SK-N-SH (cell line): ENCODE results near the gene GNAS.

ENCODE experiments used
- FOXJ3 ChIP-seq: sonication (generic); formaldehyde crosslinking; IDR thresholded peaks from 2 replicates; pipeline ENCODE4 v1.5.1; 2020; ENCODE audit warnings: mild to moderate bottlenecking, missing genetic modification reagents
- JUND ChIP-seq: IDR thresholded peaks from 2 replicates; pipeline ENCODE4 v1.4.0; 2012
- POLR2AphosphoS5 ChIP-seq: IDR thresholded peaks from 2 replicates; pipeline ENCODE4 v1.6.1; 2012; ENCODE audit warnings: low read depth, low read length
- RAD21 ChIP-seq: IDR thresholded peaks from 2 replicates; pipeline ENCODE4 v1.6.1; 2012; ENCODE audit warnings: mild to moderate bottlenecking, low read length
- SMC3 ChIP-seq: IDR thresholded peaks from 2 replicates; pipeline ENCODE4 v1.6.1; 2012; ENCODE audit warnings: low read depth, low read length, improper control_type of control experiment
- TEAD4 ChIP-seq: IDR thresholded peaks from 2 replicates; pipeline ENCODE4 v1.4.0; 2012; ENCODE audit warnings: mild to moderate bottlenecking, borderline replicate concordance; ENCODE audit not compliant: insufficient read depth
- YY1 ChIP-seq: IDR thresholded peaks from 2 replicates; pipeline ENCODE4 v1.4.0; 2012; ENCODE audit warnings: low read depth, mild to moderate bottlenecking
- TF ChIP-seq, protein P1 (sequence below): fragments of 200-600 bp; sonication (generic); IDR thresholded peaks from 2 replicates; pipeline ENCODE4 v1.6.1; 2017; ENCODE audit warnings: antibody characterized with exemption, mild to moderate bottlenecking, moderate library complexity

- TF ChIP-seq, protein P1, sequence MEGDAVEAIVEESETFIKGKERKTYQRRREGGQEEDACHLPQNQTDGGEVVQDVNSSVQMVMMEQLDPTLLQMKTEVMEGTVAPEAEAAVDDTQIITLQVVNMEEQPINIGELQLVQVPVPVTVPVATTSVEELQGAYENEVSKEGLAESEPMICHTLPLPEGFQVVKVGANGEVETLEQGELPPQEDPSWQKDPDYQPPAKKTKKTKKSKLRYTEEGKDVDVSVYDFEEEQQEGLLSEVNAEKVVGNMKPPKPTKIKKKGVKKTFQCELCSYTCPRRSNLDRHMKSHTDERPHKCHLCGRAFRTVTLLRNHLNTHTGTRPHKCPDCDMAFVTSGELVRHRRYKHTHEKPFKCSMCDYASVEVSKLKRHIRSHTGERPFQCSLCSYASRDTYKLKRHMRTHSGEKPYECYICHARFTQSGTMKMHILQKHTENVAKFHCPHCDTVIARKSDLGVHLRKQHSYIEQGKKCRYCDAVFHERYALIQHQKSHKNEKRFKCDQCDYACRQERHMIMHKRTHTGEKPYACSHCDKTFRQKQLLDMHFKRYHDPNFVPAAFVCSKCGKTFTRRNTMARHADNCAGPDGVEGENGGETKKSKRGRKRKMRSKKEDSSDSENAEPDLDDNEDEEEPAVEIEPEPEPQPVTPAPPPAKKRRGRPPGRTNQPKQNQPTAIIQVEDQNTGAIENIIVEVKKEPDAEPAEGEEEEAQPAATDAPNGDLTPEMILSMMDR, result no peak
- TF ChIP-seq FOXJ3 (CRISPR knock-in tag), result no peak
- no peak for TF ChIP-seq SMC3
- TF ChIP-seq JUND, result no peak
- TF ChIP-seq YY1, result no peak
- no peak for TF ChIP-seq TEAD4
- TF ChIP-seq POLR2AphosphoS5, result no peak
- TF ChIP-seq RAD21, result no peak
Measured at GRCh38 chr20:58896820-58897219, 44.3 kb downstream of the GNAS start.
